Measurements from ENCODE around the gene POLR3H. TPM values are rescaled to one million over a fixed set of nuclear protein-coding genes. Genes with fewer than 3 reads are reported as not detected.
A peak's percentile ranks its signal among the peaks of the same experiment; 100 is the strongest.

Gene POLR3H
- total RNA-seq, 4 donors from 2014 or later: 17.7 to 27.0 (median 23.4) TPM

DNA sequence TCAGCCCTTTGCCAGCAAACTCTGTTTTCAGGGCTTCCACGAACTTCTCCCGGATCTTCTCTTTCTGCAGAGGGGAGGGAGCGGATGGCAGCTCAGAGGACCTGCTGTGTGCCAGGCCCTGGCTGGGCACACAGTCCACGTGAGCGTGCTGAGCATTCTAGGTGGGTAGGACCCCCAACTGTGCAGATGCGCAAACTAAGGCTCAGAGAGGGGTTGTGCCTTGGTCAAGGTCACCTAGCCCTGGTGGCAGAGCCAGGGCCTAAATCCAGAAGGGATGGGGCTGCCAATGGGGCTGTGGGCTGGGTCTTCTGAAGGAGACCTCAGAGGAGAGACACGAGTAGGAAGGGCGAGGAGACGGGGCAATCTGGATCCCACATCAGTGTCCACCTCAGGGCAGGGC lies 34.5 kb upstream of the POLR3H start:
- Histone ChIP-seq H3K9me3 (no peaks in the 10 kb centered on the region), H3K36me3 (peaks cover 0 to 79% of the 10 kb centered on the region in 2 donors), H3K4me3 (no peak overlapping the region), H3K27me3 (no peaks in the 10 kb centered on the region), H3K27ac (no peak overlapping the region), H3K4me1 (peaks cover 0 to 19% (median 5%) of the 10 kb centered on the region in 3 donors)
- TF ChIP-seq POLR2A (IDR thresholded peaks at IDR 0.05): no peak
- TF ChIP-seq POLR2AphosphoS5 (IDR thresholded peaks at IDR 0.05): no peak
- TF ChIP-seq EP300 (IDR thresholded peaks at IDR 0.05): no peak
- TF ChIP-seq, protein P1, sequence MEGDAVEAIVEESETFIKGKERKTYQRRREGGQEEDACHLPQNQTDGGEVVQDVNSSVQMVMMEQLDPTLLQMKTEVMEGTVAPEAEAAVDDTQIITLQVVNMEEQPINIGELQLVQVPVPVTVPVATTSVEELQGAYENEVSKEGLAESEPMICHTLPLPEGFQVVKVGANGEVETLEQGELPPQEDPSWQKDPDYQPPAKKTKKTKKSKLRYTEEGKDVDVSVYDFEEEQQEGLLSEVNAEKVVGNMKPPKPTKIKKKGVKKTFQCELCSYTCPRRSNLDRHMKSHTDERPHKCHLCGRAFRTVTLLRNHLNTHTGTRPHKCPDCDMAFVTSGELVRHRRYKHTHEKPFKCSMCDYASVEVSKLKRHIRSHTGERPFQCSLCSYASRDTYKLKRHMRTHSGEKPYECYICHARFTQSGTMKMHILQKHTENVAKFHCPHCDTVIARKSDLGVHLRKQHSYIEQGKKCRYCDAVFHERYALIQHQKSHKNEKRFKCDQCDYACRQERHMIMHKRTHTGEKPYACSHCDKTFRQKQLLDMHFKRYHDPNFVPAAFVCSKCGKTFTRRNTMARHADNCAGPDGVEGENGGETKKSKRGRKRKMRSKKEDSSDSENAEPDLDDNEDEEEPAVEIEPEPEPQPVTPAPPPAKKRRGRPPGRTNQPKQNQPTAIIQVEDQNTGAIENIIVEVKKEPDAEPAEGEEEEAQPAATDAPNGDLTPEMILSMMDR (IDR thresholded peaks at IDR 0.05): no peak
- ATAC-seq: no peak
- WGBS, 2 donors (ENCODE audit: low coverage in 1 of 2): 90% methylated on average over 3 of the region's 9 CpGs; no CpG with 5 or more reads in 1 of the 2 donors

DNA sequence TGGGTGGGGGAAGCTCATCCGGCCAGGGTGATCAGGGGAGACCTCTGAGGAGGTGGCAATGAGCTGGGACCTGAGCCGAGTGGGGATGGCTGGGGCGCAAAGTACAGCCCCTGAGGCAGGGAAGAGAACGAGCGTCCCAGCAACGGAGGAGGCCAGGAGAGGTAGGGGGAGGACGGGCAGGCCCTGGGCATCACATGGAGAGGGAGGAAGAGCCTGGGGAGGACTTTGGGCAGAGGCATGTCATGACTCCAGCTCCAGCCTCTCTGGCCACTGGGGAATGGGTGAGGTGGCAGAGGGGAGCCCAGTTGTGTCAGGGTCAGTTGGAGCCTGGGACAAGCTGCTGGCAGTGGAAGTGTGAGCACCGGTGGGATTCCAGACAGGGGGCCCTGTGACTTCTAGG lies 33.8 kb upstream of the POLR3H start:
- Histone ChIP-seq H3K9me3 (no peaks in the 10 kb centered on the region), H3K4me1 (peaks cover 0 to 19% (median 5%) of the 10 kb centered on the region in 3 donors), H3K4me3 (no peak overlapping the region), H3K27ac (no peak overlapping the region), H3K27me3 (no peaks in the 10 kb centered on the region), H3K36me3 (peaks cover 0 to 72% of the 10 kb centered on the region in 2 donors)
- 86 to 100% methylated on average over 1 to 7 of the region's 8 CpGs for WGBS, 2 donors (ENCODE audit: low coverage in 1 of 2)
- TF ChIP-seq POLR2AphosphoS5 (IDR thresholded peaks at IDR 0.05): no peak
- TF ChIP-seq, protein P1 (IDR thresholded peaks at IDR 0.05): no peak
- TF ChIP-seq POLR2A (IDR thresholded peaks at IDR 0.05): no peak
- TF ChIP-seq EP300 (IDR thresholded peaks at IDR 0.05): no peak
- ATAC-seq: no peak

DNA sequence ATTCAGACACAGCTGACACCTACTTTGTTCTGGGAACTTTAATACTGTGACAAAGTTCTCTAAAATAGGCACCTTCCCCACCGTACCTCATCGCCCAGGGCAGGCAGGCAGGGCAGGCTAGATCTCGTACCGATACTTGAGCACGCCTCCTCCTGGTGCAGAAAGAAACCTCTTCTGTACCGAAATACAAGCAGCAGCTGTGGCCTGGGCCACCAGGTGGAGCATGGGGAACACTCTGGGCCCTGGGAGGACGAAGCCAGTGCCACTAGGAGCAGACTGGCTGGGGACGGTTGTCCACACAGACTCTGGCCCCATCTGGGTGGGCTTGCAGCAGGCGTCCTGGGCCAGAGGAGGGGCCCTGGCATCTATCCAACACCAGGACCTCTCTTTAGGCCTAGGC lies 32.6 kb upstream of the POLR3H start:
- Histone ChIP-seq H3K9me3 (no peaks in the 10 kb centered on the region), H3K36me3 (peaks cover 0 to 59% of the 10 kb centered on the region in 2 donors), H3K27ac (peak overlapping the region in 1 of 4 donors; percentile 1), H3K27me3 (no peaks in the 10 kb centered on the region), H3K4me3 (no peak overlapping the region), H3K4me1 (peaks cover 0 to 19% (median 5%) of the 10 kb centered on the region in 3 donors)
- WGBS, 2 donors (ENCODE audit: low coverage in 1 of 2): no CpG with 5 or more reads among the region's 9 CpGs
- peak; percentile 41 for ATAC-seq
- TF ChIP-seq POLR2AphosphoS5 (IDR thresholded peaks at IDR 0.05): no peak
- no peak for TF ChIP-seq POLR2A (IDR thresholded peaks at IDR 0.05)
- TF ChIP-seq EP300 (IDR thresholded peaks at IDR 0.05): no peak
- TF ChIP-seq, protein P1 (IDR thresholded peaks at IDR 0.05): peak in 3 of 4 experiments; percentile 58 to 75 (median 65)

DNA sequence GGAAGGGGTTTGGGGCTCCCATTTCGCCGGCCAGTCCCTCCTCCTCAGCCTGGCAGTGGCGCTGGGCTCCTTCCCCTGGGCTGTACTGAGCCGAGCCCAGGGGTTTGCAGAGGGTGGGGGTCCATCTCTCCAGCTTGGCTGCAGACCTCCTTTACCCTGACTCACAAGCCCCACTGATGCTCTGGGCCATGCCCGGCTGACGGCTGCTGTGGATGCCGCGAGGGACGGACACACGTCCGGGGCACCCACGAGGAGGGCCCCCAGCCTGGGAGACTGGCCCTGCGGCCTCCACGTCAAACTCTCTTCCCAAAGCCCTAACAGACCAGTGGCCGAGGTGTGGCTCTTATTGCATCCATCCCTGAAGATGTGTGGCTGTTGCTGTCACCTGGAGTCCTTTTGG lies 31.3 kb upstream of the POLR3H start:
- WGBS, 2 donors (ENCODE audit: low coverage in 1 of 2): 20 to 95% methylated on average over 1 to 3 of the region's 15 CpGs
- Histone ChIP-seq H3K9me3 (no peaks in the 10 kb centered on the region), H3K27me3 (no peaks in the 10 kb centered on the region), H3K36me3 (peaks cover 0 to 47% of the 10 kb centered on the region in 2 donors), H3K27ac (peak overlapping the region in 3 of 4 donors; percentile 53 to 71 (median 62)), H3K4me3 (no peak overlapping the region), H3K4me1 (peaks cover 0 to 19% (median 5%) of the 10 kb centered on the region in 3 donors)
- TF ChIP-seq POLR2A (IDR thresholded peaks at IDR 0.05) (no peak), EP300 (IDR thresholded peaks at IDR 0.05) (no peak), POLR2AphosphoS5 (IDR thresholded peaks at IDR 0.05) (no peak)
- TF ChIP-seq, protein P1 (IDR thresholded peaks at IDR 0.05): no peak
- ATAC-seq: no peak

DNA sequence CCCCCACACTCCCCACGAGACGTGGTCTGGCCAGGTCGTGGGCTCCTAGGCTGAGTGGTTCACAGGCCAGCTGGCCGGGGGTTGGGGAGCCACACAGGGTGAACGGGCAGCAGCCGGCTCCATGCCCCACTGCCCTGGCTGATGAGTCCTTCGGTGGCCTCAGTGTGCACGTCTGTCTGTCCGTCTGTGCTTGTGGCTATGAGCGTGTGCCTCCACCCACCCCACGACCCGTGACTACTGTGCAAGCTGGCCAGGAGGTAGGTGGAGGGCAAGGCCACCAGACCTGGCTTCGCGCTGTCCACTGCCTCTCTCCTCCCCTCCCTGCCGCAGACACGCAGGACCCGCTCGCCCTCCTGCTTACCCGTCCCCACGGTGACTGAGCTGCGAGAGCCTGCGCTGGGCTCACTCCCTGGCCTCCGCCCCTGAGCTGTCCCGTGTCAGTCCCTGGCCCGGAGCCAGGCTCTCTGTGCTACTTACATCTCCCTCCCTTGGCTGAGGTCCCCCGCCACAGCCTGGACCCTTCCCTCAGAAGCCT lies 30.6 kb upstream of the POLR3H start:
- Histone ChIP-seq H3K4me3 (no peak overlapping the region), H3K4me1 (peaks cover 0 to 19% (median 5%) of the 10 kb centered on the region in 3 donors), H3K9me3 (no peaks in the 10 kb centered on the region), H3K27ac (peak overlapping the region in 3 of 4 donors; percentile 53 to 71 (median 62)), H3K36me3 (peaks cover 0 to 41% of the 10 kb centered on the region in 2 donors), H3K27me3 (no peaks in the 10 kb centered on the region)
- ATAC-seq: peak; percentile 74
- 22% methylated on average over 11 of the region's 26 CpGs; no CpG with 5 or more reads in 1 of the 2 donors for WGBS, 2 donors (ENCODE audit: low coverage in 1 of 2)
- TF ChIP-seq POLR2A (IDR thresholded peaks at IDR 0.05) (no peak), EP300 (IDR thresholded peaks at IDR 0.05) (no peak), POLR2AphosphoS5 (IDR thresholded peaks at IDR 0.05) (no peak)
- TF ChIP-seq, protein P1 (IDR thresholded peaks at IDR 0.05): no peak

All from gastroesophageal sphincter (tissue), 4 donors.